HEK293T (cell line): ENCODE results near the gene FUNDC2.

Source experiments
- ARNT ChIP-seq: fragments of 450-650 bp; IDR thresholded peaks from 2 replicates; pipeline ENCODE4 v1.6.1; 2017; ENCODE audit warnings: mild to moderate bottlenecking
- BHLHE40 ChIP-seq: fragments of 450-650 bp; IDR thresholded peaks from 2 replicates; pipeline ENCODE4 v1.6.1; 2016; ENCODE audit warnings: mild to moderate bottlenecking, moderate library complexity, borderline replicate concordance

DNA sequence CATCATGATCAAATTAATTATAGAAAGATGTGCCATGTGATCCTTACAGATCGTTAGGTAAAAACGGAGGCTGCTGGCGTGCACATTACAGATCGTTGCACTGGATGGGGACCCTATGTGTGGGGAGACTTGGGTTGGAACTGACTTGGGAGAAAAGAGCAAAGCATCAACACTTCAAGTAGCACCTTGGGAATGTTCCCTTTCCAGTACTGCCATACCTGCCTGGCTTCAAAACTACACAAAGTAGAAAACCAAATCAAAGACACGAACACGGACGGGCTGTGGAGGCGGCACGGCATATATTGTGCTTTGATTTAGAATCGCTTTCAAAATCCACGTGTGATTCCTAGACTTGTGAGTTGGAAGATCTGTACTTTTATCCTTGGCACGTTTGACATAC lies 43.4 kb downstream of the FUNDC2 start:
- TF ChIP-seq BHLHE40 (no peak), ARNT (no peak)
